Tibial nerve (tissue), 4 donors: ENCODE results near the gene MSH3. TPM values are rescaled to one million over a fixed set of nuclear protein-coding genes. Genes with fewer than 3 reads are reported as not detected.
A peak's percentile ranks its signal among the peaks of the same experiment; 100 is the strongest.

Source experiments
- DNase-seq, 2 donors: peaks; one replicate each; pipeline ENCODE4 v3.0.0-alpha.2; 2019; ENCODE audit warnings: low spot score in 2 of 2
- H3K27ac ChIP-seq, 4 donors: fragments of 200-600 bp; sonication (generic) in 3 of 4; one replicate each; pipeline ENCODE4 v1.5.1; 2017 to 2019; ENCODE audit warnings: mild to moderate bottlenecking in 1 of 4
- H3K27me3 ChIP-seq, 2 donors: fragments of 200-600 bp; sonication (generic) in 1 of 2; one replicate each; pipeline versions ENCODE4 v1.5.1 to v1.6.0; 2017 to 2019
- H3K36me3 ChIP-seq, 3 donors: fragments of 200-600 bp; sonication (generic); one replicate each; pipeline ENCODE4 v1.5.1; 2018 to 2019
- H3K4me1 ChIP-seq, 4 donors: fragments of 200-600 bp; sonication (generic) in 3 of 4; one replicate each; pipeline ENCODE4 v1.5.1; 2017 to 2019
- H3K4me3 ChIP-seq, 4 donors: fragments of 200-600 bp; sonication (generic) in 3 of 4; one replicate each; pipeline ENCODE4 v1.5.1; 2017 to 2019; ENCODE audit warnings: mild to moderate bottlenecking in 1 of 4, moderate library complexity in 1 of 4
- H3K9me3 ChIP-seq, 4 donors: fragments of 200-600 bp; sonication (generic) in 3 of 4; one replicate each; pipeline ENCODE4 v1.5.1; 2017 to 2019
- CTCF ChIP-seq, 5 experiments: fragments of 200-600 bp in 3 of 5; fragments of 450-650 bp in 2 of 5; sonication (generic) in 3 of 5; IDR thresholded peaks; one replicate each; pipeline ENCODE4 v1.5.1; 2016 to 2019; ENCODE audit warnings: antibody characterized with exemption in 5 of 5, mild to moderate bottlenecking in 3 of 5, moderate library complexity in 2 of 5
- EP300 ChIP-seq, 2 donors: sonication (generic); formaldehyde crosslinking; IDR thresholded peaks; one replicate each; pipeline ENCODE4 v1.6.1; 2017; ENCODE audit warnings: antibody characterized with exemption in 2 of 2, mild to moderate bottlenecking in 1 of 2
- POLR2A ChIP-seq, 2 donors: fragments of 450-650 bp; IDR thresholded peaks; one replicate each; pipeline ENCODE4 v1.6.1; 2017; ENCODE audit warnings: antibody characterized with exemption in 2 of 2, mild to moderate bottlenecking in 2 of 2, moderate library complexity in 2 of 2
- WGBS, 2 donors: methylation state at CpG; one replicate each; pipeline ENCODE4 v1.1.5; 2018; 5-methylcytosine and 5-hydroxymethylcytosine counted together
- total RNA-seq, 4 donors: library from RNA; depleted of rRNA; stranded (reverse); fragments of >200 nt; gene quantifications; one replicate each; pipeline ENCODE4 v1.1.0, GENCODE V29; 2016

Gene MSH3
- total RNA-seq, 4 donors from 2014 or later, result 8.8 to 16.8 (median 12.4) TPM

GRCh38 chr5:80755626-80756025 lies 101.2 kb downstream of the MSH3 start:
- H3K36me3 ChIP-seq, result peaks cover 0 to 5% (median 0%) of the 10 kb centered on the region in 3 donors
- peak overlapping the region in 1 of 4 donors; percentile 23 for H3K27ac ChIP-seq
- no peak overlapping the region for H3K4me3 ChIP-seq
- TF ChIP-seq EP300 (IDR thresholded peaks at IDR 0.05) (no peak), CTCF (IDR thresholded peaks at IDR 0.05) (no peak), POLR2A (IDR thresholded peaks at IDR 0.05) (no peak)
- 39 to 46% methylated on average over 3 of the region's 3 CpGs for WGBS, 2 donors
- H3K27me3 ChIP-seq, result no peaks in the 10 kb centered on the region
- no peak for DNase-seq
- H3K9me3 ChIP-seq, result no peaks in the 10 kb centered on the region
- H3K4me1 ChIP-seq, result peaks cover 0 to 16% (median 5%) of the 10 kb centered on the region in 4 donors

GRCh38 chr5:80756292-80756691 lies 101.8 kb downstream of the MSH3 start:
- Histone ChIP-seq H3K4me3 (no peak overlapping the region), H3K27ac (no peak overlapping the region), H3K27me3 (no peaks in the 10 kb centered on the region), H3K9me3 (no peaks in the 10 kb centered on the region), H3K4me1 (peaks cover 0 to 16% (median 5%) of the 10 kb centered on the region in 4 donors), H3K36me3 (peaks cover 0 to 8% (median 0%) of the 10 kb centered on the region in 3 donors)
- WGBS, 2 donors, result 74 to 76% methylated on average over 1 of the region's 1 CpG
- TF ChIP-seq EP300 (IDR thresholded peaks at IDR 0.05), result no peak
- no peak for TF ChIP-seq CTCF (IDR thresholded peaks at IDR 0.05)
- TF ChIP-seq POLR2A (IDR thresholded peaks at IDR 0.05), result no peak
- DNase-seq, result no peak

GRCh38 chr5:80757290-80757689 lies 102.8 kb downstream of the MSH3 start:
- 93 to 95% methylated on average over 1 of the region's 1 CpG for WGBS, 2 donors
- H3K27me3 ChIP-seq, result no peaks in the 10 kb centered on the region
- peaks cover 0 to 13% (median 0%) of the 10 kb centered on the region in 3 donors for H3K36me3 ChIP-seq
- no peaks in the 10 kb centered on the region for H3K9me3 ChIP-seq
- no peak overlapping the region for H3K27ac ChIP-seq
- no peak for DNase-seq
- peaks cover 0 to 16% (median 5%) of the 10 kb centered on the region in 4 donors for H3K4me1 ChIP-seq
- TF ChIP-seq CTCF (IDR thresholded peaks at IDR 0.05) (no peak), POLR2A (IDR thresholded peaks at IDR 0.05) (no peak), EP300 (IDR thresholded peaks at IDR 0.05) (no peak)
- H3K4me3 ChIP-seq, result no peak overlapping the region

- Histone ChIP-seq H3K4me3 (no peak overlapping the region), H3K9me3 (no peaks in the 10 kb centered on the region), H3K27ac (no peak overlapping the region), H3K4me1 (peaks cover 0 to 15% (median 5%) of the 10 kb centered on the region in 4 donors), H3K36me3 (peaks cover 0 to 26% (median 0%) of the 10 kb centered on the region in 3 donors), H3K27me3 (no peaks in the 10 kb centered on the region)
- DNase-seq, result no peak
- TF ChIP-seq POLR2A (IDR thresholded peaks at IDR 0.05) (no peak), CTCF (IDR thresholded peaks at IDR 0.05) (no peak), EP300 (IDR thresholded peaks at IDR 0.05) (no peak)
- WGBS, 2 donors, result 95 to 97% methylated on average over 5 of the region's 5 CpGs
Observed at GRCh38 chr5:80759866-80760577, 105.6 kb downstream of the MSH3 start.

GRCh38 chr5:80760680-80761079 lies 106.2 kb downstream of the MSH3 start:
- no peak for DNase-seq
- WGBS, 2 donors, result 93 to 97% methylated on average over 1 of the region's 1 CpG
- Histone ChIP-seq H3K27ac (no peak overlapping the region), H3K4me3 (no peak overlapping the region), H3K9me3 (no peaks in the 10 kb centered on the region), H3K27me3 (no peaks in the 10 kb centered on the region), H3K36me3 (peaks cover 0 to 32% (median 0%) of the 10 kb centered on the region in 3 donors), H3K4me1 (peaks cover 0 to 9% (median 3%) of the 10 kb centered on the region in 4 donors)
- TF ChIP-seq EP300 (IDR thresholded peaks at IDR 0.05), result no peak
- TF ChIP-seq CTCF (IDR thresholded peaks at IDR 0.05), result no peak
- no peak for TF ChIP-seq POLR2A (IDR thresholded peaks at IDR 0.05)
